NCI-H524 treated with DMSO at 0.1 percent for 48 hours (cell line): ENCODE data around the gene KPNA3.
"Not testable (repeated sequence)": the region's sequence is repeated elsewhere in the genome, so short reads cannot be mapped to it uniquely, and the experiment has no call there.

Experiments
- DNase-seq: peaks from one replicate; lab custom pipeline; 2025; lab: John Stamatoyannopoulos, UW

Gene KPNA3

DNA sequence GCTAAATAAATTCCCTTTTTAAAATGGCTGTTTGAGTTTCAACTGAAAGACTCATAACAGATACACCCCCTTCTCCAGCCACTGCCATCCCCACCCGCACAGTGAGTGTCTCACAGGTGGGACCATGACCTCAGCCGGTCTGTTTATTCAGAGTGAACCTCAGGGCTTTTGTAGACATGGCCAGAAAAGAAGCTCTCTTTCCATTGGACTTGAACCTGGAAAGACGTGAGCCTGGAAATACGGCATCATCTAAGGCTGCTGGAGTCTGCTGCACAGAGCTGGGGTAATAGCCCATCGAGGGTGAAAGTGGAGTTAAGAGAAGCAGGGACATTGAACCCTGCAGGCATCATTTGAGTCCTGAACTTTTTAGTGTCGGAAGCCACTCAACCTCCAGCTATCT is 15.2 kb upstream of the KPNA3 start:
- no peak for DNase-seq

DNA sequence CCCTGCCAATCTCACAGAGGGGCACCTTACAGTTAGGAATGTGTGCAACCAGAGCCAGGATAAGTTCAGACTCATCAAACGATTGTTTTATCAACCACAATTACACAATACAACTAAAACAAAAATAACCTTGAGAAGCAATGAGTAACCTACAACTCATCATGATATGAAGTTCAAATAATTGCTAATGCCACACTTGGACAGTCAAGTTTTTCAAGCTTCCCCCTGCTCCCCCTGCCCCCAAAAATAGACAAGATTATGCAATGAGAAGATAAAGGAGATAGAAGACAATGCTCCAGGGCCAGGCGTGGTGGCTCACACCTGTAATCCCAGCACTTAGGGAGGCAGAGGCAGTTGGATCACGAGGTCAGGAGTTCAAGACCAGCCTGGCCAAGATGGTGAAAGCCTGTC is 13.6 kb upstream of the KPNA3 start:
- DNase-seq = no peak

DNA sequence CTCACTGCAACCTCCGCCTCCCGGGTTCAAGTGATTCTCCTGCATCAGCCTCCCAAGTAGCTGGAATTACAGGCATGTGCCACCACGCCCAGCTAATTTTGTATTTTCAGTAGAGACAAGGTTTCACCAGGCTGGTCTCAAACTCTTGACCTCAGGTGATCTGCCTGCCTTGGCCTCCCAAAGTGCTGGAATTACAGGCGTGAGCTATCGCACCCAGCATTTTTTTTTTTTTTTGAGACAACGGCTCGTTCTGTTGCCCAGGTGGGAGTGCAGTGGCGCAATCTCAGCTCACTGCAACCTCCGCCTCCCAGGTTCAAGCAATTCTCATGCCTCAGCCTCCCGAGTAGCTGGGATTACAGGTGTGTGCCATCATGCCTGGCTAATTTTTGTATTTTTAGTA is 10.6 kb upstream of the KPNA3 start:
- not testable (repeated sequence) for DNase-seq

DNA sequence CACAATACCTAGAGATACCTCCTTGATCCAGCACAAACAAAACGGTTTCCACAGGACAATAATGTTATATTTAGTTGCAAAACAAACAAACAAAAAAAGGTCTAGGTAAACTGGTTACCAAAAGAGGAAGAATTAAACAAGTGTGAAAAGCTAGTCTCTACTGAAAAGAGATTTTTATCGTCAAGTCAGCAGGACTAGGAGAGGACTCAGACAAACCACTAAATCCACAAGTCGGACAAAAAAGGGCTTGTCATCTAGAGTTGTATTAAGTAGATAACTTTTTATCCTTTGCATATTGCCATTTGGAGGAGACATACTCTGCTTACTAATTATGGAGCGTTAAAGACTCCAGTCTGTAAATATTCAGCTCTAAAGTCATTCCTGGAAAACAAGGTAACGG is 9.9 kb upstream of the KPNA3 start:
- no peak for DNase-seq

DNA sequence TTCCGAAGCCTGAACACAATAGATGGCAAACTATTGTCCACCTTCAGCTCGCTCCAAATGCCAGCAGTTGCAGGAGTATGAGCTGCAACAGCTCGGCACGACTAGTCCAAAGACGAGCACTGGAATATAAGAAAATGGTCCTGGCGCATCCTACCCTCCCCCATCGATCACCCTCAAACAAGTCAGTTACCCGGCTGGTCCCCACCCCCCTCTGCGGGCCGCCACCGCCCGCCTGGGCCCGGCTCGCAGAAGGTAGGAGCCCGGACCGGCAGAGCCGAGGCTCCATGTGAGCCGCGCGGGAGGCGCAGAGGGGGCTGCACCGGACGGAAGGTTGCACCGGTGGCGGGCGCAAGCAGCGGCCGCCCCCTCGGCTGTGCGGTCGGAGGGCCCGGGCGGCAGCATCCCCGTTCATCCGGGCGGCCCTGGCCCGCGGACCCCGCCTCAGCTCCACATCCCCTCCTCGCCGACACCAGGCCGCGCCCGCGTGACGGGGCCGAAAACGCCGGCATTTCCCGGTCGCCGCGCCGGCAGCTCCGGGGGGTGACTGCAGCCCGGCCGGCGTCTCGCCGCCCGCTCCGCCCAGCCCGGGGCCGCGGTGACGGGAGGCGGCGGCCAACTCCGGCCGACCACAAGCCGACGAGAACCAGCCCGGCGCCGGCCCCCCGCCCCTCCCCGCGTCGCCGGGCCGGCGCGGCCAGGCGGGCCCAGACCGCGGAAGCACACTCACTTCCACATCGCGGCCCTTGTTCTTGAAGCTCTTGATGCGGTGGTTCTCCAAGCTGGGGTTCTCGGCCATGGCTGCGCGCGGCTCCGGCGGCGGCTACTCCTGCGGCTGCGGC is 552 bp downstream of the KPNA3 start:
- DNase-seq = no peak

DNA sequence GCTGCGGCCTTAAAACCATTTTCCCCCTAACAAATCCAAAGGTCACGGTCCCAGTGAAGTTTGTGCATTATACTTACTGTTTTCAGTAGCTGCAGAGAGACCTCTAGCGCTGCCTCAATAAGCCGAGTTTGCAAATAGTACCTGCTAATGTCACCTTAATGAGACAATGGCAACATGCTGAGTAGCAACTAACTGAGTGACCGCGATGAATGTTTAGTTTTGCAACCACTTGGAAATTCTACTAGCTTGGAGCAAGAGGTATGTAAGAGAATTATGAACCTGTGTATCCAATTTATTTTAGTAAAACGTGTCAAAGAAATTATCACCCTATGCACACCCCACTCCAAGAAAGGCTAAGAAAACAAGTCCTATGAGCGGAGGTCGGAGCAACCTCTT is 1.2 kb downstream of the KPNA3 start:
- DNase-seq = peak; percentile 7

DNA sequence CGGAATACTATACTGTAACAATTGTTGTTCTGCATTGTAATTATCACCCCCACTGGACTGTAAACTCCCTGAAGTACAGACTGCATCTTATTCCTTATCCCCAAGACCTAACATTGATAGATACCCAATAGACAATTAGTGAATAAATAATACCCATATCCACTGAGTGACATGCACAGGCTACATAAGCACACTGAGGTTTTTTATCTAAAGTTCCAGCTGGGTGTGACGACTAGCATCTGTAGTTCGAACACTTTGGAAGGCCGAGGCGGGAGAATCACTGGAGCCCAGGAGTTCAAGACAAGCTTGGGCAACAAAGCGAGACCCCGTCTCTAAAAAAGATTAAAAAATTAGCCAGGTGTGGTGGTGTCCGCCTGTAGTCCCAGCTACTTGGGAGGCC is 2.5 kb downstream of the KPNA3 start:
- DNase-seq = no peak

DNA sequence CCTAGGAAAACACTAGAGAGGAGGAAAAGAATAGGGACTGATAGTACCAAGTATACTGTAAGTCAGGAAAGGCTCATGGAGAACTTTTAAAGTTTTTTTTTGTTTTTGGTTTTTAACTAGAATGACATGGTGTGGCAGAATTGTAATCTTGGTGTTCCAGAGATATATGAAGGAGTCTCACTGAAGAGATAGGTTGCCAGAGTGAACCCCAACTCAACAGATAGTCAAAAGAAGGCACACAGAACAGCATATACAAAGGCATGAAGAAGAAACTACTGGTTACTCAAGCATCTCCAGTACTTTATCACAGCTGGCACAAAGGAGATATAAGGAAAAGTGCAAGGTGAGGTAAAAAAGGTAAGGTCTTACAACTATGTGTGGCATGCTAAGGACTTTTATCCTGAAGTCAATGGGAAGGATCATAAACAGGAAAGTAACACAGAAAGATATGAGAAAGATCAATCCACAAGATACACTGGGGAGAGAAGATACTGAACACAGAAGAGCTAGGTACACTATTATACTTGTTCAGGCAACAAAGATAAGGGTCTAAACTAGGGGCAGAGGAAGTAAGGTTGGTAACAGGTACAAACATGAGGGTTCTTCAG is 6.0 kb downstream of the KPNA3 start:
- DNase-seq = no peak

DNA sequence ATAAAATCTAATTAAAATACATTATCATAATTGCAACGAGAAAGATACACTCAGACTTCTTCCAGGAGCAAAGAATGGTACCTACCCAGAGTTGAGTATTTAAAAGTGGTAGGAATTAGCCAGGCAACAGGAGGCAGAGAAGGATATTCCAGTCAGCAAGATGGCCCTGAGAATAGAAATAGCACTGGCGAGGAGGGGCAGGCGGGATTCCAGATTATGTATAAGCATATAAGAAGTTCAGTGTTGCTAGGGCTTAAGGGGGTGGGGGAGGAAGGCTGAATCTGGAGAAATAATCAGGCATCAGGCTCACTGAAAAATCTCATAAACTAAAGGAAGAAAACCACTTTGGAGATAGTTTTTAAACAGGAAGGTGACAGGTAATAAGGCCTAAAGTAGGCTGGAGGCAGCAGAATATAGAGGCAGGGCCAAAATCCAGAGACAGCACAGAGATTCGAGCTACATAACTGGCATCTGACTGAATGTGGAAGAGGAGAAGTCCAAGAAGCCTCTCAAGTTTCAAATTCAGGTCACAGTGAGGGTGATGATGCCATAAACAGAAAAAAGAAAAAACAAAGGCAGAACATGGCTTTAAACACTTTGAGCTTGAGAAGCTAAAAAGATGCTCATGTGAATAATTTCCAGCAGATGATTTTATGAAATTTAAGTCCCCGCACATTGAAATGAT is 7.5 kb downstream of the KPNA3 start:
- no peak for DNase-seq

DNA sequence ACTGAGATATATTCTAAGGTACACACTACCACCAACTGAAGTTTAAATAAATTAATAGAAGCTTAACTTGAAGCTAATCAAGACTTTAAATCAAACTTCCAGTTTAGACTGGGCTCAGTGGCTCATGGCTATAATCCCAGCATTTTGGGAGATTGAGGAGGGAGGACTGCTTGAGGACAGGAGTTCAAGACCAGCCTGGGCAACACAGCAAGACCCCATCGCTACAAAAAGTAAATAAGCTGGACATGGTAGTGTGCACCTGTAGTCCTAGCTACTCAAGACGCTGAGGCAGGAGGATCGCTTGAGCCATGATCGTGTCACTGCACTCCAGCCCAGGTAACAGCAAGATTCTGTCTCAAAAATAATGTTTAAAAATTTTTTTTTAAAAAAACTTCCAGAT is 8.6 kb downstream of the KPNA3 start:
- no peak for DNase-seq

DNA sequence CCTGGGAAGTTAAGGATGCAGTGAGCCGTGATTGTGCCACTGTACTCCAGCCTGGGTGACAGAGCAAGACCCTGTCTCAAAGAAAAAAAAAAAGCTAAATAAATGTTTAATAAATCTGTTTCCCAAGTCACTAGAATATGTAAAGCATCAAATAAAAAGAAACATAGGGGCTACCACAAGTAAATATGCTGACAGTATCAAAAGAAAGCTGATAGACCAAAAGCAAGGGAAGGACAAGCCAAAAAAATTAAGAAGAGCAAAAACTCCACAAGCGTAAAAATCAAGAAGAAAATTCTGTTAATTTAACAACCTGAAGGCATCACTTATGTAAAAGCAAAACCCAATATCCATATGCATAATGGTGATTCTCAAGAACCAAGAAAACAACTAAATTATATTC is 9.7 kb downstream of the KPNA3 start:
- DNase-seq = no peak

DNA sequence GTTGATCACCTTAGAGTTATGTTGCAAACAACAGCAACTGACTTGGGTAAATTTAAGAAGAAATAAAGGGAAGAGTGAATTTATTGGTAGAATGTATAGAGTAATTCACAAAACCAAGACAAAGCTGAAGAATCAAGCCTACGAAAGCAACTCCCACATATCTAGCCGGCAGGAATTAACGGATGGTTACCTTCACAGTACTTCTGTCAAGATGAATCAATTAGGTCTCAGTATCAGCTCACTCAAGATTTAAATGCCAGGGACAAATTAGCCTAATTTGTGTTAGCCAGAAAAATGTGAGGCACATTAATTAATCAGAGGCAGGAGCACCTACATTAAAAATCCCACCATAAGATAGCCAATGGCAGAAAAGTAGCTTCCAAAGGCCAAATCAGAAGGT is 10.7 kb downstream of the KPNA3 start:
- no peak for DNase-seq

DNA sequence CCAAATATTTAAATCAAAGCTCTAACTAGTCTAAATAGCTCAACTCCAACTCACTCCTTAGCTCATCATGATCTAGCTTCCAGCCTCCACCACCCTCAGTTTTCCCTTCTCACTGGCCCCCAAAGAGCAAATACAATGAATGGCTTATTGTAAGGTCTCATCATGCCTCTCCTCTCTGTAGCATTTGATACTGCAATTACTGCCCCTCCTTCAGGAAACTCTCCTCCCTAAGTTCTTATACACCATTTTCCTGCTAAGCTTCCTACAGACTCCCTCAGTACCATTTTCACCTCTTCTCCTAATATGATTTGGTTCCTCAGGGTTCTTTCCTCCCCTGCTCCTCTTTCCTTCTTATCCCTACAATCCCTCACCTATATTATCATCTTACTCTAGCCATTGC is 12.8 kb downstream of the KPNA3 start:
- no peak for DNase-seq

DNA sequence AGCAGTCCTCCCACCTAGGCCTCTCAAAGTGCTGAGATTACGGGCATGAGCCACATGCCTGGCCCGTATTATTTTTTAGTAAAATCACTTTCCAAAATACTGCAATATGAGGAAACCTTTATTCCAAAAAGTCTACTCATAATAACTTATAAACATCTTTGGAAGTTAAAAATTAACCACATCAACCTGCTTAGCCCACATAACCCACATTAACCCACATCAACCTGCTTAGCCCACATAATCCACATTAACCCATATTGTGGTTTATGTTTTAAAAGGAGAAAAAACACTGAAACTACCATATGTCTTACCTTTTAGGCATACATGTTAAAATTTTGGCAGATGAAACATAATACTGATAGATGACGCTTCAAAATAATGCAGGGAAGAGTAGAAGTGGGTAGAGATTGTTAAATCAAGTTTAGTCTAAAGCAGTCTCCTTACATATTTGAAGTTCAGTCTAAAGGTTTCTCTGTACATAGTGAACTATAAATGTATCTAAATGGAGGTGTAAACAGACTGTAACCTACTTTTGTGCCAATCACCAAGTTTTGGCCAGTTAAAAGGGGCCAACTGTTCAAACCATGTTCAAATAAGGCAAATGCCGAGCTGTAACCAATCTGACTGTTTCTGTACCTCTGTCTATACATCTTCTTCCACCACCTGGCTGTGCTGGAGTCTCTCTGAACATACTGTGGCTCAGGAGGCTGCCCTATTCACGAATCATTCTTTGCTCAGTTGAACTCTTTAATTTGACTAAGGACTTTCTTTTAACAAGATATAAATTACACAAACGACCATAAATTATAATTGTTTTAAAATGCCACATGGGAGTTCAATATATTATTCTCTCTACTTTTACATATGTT is 14.5 kb downstream of the KPNA3 start:
- no peak for DNase-seq

DNA sequence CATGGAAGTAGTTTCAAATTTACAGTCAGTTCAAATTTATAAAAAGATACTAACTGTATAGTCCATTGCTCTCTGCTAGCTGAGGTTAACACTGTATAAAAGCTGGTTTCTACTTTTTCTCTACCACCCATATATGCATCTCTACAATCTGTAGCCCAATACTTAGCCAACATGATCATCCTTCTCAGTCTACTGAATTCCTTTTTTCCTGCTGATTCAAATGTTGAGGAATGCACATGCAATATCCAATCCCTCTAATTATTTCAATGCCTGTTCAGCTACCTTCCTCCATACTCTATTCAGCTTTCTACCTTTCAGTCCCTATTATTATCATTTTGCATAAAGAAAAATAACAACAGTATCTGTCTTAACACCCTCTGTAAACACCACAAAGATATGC is 15.6 kb downstream of the KPNA3 start:
- no peak for DNase-seq

DNA sequence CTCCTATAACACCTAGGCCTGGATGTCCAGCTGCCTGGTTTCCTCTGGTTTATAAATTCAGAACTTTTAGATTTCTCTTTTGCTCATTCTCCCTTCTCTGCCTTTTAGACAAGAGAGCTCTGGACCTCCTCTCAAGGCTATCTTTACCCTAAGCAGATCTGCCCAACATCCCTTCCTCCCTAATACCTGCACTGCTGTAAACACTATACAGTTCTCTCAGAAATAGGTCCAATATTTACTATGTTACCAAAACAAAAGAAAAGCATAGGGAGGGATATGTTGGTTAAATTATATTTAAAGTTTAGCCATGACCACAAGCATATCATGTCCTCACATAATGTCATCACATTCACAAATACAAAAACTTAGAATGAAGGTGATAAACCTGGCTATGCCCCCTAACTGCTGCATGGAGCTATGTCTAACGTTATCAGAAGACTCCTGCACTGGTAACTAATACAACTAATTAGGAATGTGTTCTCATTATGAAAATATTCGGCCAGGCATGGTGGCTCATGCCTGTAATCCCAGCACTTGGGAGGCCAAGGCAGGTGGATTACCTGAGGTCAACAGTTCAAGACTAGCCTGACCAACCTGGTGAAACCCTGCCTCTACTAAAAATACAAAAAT is 18.0 kb downstream of the KPNA3 start:
- DNase-seq = no peak

DNA sequence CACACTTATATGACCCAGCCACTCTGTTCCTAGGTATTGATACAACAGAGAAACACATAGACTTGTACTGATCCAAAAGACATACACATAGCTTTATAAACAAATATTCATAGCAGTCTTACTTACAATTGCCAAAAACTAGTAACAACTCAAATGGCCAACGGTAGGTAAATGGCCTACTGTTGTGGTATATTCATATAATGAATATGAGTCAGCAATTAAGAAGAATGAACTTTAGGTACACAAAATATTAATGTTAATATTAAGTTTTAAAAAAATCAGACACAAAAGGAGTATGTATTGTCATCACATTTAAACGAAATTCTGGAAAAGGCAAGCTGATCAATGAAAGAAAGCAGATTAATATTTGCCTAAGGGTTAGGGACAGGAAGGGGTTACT is 19.7 kb downstream of the KPNA3 start:
- DNase-seq = no peak

DNA sequence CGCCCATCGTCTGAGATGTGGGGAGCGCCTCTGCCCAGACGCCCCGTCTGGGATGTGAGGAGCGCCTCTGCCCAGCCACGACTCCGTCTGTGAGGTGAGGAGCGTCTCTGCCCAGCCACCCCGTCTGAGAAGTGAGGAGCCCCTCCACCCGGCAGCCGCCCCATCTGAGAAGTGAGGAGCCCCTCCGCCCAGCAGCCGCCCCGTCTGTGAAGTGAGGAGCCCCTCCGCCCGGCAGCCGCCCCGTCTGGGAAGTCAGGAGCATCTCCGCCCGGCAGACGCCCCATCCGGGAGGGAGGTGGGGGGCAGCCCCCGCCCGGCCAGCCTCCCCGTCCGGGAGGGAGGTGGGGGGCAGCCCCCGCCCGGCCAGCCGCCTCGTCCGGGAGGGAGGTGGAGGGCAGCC is 30.7 kb downstream of the KPNA3 start:
- DNase-seq = not testable (repeated sequence)

DNA sequence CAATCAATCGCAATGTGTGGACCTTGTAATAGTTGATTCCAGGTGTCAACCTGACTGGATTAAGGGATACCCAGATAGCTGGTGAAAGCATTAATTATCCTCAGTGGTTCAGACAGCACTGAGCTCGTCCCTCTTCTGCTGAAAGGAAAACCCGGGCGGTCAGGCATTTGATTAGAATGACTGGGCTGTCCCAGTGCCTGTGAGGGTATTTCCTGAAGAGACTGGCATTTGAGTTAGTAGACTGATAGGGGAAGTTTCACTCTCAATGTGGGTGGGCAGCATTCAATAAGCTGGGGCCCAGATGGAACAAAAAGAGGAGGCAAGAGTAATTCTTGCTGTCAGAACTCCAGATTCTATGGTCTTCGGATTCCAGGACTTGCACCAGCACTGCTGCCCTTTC is 31.9 kb downstream of the KPNA3 start:
- no peak for DNase-seq

DNA sequence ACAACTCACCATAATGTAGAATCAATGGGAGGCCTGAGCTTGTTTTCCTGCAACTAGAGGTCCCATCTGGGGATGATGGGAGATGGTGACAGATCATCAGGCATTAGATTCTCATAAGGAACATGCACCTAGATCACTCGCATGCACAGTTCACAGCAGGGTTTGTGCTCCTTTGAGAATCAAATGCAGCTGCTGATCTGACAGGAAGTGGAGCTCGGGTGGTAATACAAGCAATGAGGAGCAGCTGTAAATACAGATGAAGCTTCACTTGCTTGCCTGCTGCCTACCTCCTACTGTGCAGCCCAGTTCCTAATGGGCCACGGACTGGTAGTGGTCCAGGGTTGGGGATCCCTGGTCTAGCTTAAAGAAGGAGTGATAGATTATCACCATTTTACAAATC is 33.0 kb downstream of the KPNA3 start:
- no peak for DNase-seq

DNA sequence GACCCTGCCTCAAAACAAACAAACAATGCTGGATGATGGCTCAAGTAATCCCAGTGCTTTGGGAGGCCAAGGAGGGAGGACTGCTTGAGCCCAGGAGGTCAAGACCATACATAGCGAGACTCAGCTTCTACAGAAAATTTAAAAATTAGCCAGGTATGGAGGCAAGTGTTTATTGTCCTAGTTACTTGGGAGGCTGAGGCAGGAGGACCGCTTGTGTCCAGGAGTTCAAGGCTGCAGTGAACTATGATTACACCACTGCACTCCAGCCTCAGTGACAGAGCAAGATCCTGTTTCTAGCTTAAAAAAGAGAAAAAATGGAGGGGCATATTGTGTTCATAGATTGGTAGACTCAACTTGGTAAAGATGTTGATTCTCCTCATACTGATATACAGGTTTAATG is 36.2 kb downstream of the KPNA3 start:
- DNase-seq = no peak

DNA sequence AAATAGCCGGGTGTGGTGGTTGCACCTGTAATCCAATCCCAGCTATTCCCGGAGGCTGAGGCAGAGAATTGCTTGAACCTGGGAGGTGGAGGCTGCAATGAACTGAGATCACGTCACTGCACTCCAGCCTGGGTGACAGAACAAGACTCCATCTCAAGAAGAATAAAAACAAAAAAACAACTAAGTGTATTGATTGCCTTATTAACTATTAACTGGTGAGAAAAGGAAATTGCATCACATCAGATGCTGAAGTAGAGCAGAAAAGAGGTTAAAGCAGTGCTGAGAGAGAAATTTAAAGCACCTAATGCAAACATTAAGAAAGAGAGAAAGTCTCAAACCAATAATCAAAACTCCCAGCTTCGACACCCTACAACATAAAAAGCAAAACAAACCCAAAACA is 38.3 kb downstream of the KPNA3 start:
- DNase-seq = no peak
